ENCODE measurements around the gene FRAS1. TPM values are rescaled to one million over a fixed set of nuclear protein-coding genes. Genes with fewer than 3 reads are reported as not detected.

Gene FRAS1
- total and polyA plus RNA-seq, 9 of the 15 experiments (the other 6 are each of a cell fraction or from before 2014, with no cell fraction given): under 0.01 to 0.11 (median 0.04) TPM; not detected in 2

DNA sequence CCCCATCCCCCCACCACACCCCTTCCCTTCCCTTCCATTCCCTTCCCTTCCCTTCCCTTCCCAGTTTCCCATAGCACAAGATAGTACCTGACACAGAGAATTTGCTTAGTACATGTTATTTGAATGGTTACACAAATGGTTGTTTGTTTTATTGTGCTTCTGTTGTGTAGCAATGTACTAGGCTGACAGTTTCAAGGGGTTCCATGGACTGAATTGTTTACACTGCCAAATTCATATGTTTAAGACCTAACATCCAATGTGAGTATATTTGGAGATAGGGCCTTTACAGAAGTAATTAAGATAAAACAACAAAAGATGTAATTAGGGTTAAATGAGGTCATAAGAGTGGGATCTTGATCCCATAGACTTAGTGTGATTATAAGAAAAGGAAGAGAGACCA lies 133.5 kb downstream of the FRAS1 start:
- no peak overlapping the region for H3K4me3 ChIP-seq
- H3K4me2 ChIP-seq (ENCODE audit: insufficient read depth, low read length): no peak overlapping the region
- TF ChIP-seq CCAR2 (IDR thresholded peaks at IDR 0.05; ENCODE audit: low read depth, low read length) (no peak), LEF1 (IDR thresholded peaks at IDR 0.05) (no peak), RFX1 (IDR thresholded peaks at IDR 0.05) (no peak), NCOR1 (IDR thresholded peaks at IDR 0.05) (no peak), BRCA1 (IDR thresholded peaks at IDR 0.05) (no peak), BRCA1 (CRISPR knock-in tag; IDR thresholded peaks at IDR 0.05) (no peak), ARID2 (IDR thresholded peaks at IDR 0.05) (no peak), ZNF263 (CRISPR knock-in tag; IDR thresholded peaks at IDR 0.05; ENCODE audit: borderline replicate concordance) (no peak), SREBF1 (IDR thresholded peaks at IDR 0.05; ENCODE audit: borderline replicate concordance, low read depth, low read length) (no peak), GTF2F1 (IDR thresholded peaks at IDR 0.05; ENCODE audit: low read depth, low read length) (no peak), POLR2AphosphoS2 (IDR thresholded peaks at IDR 0.05; ENCODE audit: low read length) (no peak), U2AF2 (optimal IDR thresholded peaks at IDR 0.05; ENCODE audit: low read depth, low read length) (no peak), SAFB (IDR thresholded peaks at IDR 0.05; ENCODE audit: borderline replicate concordance, low read depth, low read length) (no peak), EGR1 (conservative IDR thresholded peaks at IDR 0.05) (no peak), ZNF583 (CRISPR knock-in tag; IDR thresholded peaks at IDR 0.05) (no peak)
- TF ChIP-seq, protein P1, sequence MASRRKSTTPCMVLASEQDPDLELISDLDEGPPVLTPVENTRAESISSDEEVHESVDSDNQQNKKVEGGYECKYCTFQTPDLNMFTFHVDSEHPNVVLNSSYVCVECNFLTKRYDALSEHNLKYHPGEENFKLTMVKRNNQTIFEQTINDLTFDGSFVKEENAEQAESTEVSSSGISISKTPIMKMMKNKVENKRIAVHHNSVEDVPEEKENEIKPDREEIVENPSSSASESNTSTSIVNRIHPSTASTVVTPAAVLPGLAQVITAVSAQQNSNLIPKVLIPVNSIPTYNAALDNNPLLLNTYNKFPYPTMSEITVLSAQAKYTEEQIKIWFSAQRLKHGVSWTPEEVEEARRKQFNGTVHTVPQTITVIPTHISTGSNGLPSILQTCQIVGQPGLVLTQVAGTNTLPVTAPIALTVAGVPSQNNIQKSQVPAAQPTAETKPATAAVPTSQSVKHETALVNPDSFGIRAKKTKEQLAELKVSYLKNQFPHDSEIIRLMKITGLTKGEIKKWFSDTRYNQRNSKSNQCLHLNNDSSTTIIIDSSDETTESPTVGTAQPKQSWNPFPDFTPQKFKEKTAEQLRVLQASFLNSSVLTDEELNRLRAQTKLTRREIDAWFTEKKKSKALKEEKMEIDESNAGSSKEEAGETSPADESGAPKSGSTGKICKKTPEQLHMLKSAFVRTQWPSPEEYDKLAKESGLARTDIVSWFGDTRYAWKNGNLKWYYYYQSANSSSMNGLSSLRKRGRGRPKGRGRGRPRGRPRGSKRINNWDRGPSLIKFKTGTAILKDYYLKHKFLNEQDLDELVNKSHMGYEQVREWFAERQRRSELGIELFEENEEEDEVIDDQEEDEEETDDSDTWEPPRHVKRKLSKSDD (conservative IDR thresholded peaks at IDR 0.05; ENCODE audit: low read length): no peak
- TF ChIP-seq, protein P2, sequence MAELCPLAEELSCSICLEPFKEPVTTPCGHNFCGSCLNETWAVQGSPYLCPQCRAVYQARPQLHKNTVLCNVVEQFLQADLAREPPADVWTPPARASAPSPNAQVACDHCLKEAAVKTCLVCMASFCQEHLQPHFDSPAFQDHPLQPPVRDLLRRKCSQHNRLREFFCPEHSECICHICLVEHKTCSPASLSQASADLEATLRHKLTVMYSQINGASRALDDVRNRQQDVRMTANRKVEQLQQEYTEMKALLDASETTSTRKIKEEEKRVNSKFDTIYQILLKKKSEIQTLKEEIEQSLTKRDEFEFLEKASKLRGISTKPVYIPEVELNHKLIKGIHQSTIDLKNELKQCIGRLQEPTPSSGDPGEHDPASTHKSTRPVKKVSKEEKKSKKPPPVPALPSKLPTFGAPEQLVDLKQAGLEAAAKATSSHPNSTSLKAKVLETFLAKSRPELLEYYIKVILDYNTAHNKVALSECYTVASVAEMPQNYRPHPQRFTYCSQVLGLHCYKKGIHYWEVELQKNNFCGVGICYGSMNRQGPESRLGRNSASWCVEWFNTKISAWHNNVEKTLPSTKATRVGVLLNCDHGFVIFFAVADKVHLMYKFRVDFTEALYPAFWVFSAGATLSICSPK (IDR thresholded peaks at IDR 0.05; ENCODE audit: borderline replicate concordance): no peak
- TF ChIP-seq, protein P3, sequence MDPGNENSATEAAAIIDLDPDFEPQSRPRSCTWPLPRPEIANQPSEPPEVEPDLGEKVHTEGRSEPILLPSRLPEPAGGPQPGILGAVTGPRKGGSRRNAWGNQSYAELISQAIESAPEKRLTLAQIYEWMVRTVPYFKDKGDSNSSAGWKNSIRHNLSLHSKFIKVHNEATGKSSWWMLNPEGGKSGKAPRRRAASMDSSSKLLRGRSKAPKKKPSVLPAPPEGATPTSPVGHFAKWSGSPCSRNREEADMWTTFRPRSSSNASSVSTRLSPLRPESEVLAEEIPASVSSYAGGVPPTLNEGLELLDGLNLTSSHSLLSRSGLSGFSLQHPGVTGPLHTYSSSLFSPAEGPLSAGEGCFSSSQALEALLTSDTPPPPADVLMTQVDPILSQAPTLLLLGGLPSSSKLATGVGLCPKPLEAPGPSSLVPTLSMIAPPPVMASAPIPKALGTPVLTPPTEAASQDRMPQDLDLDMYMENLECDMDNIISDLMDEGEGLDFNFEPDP (CRISPR knock-in tag; IDR thresholded peaks at IDR 0.05): no peak
- no peaks in the 10 kb centered on the region; a peak in 1 of 5 replicates for H3K27me3 ChIP-seq (ENCODE audit: control insufficient read depth in 2 of 2, insufficient read depth in 2 of 2, low read length in 2 of 2)
- H3K27ac ChIP-seq (ENCODE audit: extremely low read depth, low read depth, low read length): no peak overlapping the region
- no peaks in the 10 kb centered on the region for H4K20me1 ChIP-seq (replicated peaks; ENCODE audit: control insufficient read depth, insufficient read depth, low read length)
- in situ Hi-C loops (cut with MboI): no loop called here
- POLR2A ChIA-PET: no interaction called here
- H3K9me3 ChIP-seq (replicated peaks; ENCODE audit: control insufficient read depth, insufficient read depth, low read depth, low read length): no peaks in the 10 kb centered on the region
- H2AFZ ChIP-seq (ENCODE audit: low read depth, low read length): no peak overlapping the region
- intact Hi-C loops (cut with micrococcal nuclease): loop anchor here (10.0 kb wide), 1 partner anchor 324 kb away; no protein-coding TSS in a partner anchor
- CTCF ChIA-PET (ENCODE audit: low intra/inter-chr PET ratio): no interaction called here
- H3K4me1 ChIP-seq (replicated peaks in 1 of 2; ENCODE audit: control insufficient read depth in 2 of 2, insufficient read depth in 2 of 2, low read length in 2 of 2): no peaks in the 10 kb centered on the region
- H3K9me1 ChIP-seq (ENCODE audit: control insufficient read depth, insufficient read depth, low read length): no peaks in the 10 kb centered on the region
- no peak for DNase-seq (ENCODE audit: extremely low read depth in 1 of 4, low spot score in 3 of 4)
- ATAC-seq: no peak
- H3K79me2 ChIP-seq (ENCODE audit: control insufficient read depth, insufficient read depth, low read length): no peaks in the 10 kb centered on the region
- H3K36me3 ChIP-seq (ENCODE audit: control insufficient read depth, insufficient read depth, low read length): no peaks in the 10 kb centered on the region
- FAIRE-seq: no peak
- no peak overlapping the region for H3K9ac ChIP-seq (ENCODE audit: insufficient read depth in 1 of 2, low read depth in 2 of 2, low read length in 2 of 2)
- no TSS peak for BruUV-seq (replicated peaks)
